ENCODE measurements around the gene HOPX.
"Not testable (repeated sequence)": the region's sequence is repeated elsewhere in the genome, so short reads cannot be mapped to it uniquely, and the experiment has no call there.

HOPX gene

GRCh38 chr4:56681158-56681852 lies at the start of gene HOPX:
TSS of gene HOPX (minus strand) at chr4:56681296. CDS start at chr4:56657816, 23,480 bp downstream.
- DNase-seq (ENCODE audit: low read depth in 3 of 3, low spot score in 1 of 3), result peak in 1 of 3 donors; percentile 25

GRCh38 chr4:56730097-56730496 lies 49.0 kb upstream of the HOPX start:
- no peak for DNase-seq (ENCODE audit: low read depth in 3 of 3, low spot score in 1 of 3)

- DNase-seq (ENCODE audit: low read depth in 3 of 3, low spot score in 1 of 3), result no peak
Measured at GRCh38 chr4:56728512-56728911, 47.4 kb upstream of the HOPX start.

DNA sequence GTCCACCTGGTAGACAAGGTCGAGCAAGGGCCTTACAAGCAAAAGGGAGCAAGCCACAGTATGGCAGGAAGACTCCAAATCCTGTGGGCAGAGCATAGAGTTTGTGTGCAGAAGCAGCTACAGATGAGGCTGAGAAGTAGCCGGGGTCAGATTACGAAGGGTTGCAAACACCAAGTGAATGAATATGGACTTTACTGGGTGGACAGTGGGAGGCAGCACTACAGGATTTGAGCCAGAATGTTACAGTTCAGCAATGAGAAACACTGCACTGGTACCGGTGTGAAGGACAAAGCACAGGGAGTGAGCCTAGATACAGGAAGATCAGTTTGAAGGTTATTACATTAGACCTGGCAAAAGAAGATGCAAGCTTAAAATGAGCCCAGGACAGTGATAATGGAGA lies 46.1 kb upstream of the HOPX start:
- no peak for DNase-seq (ENCODE audit: low read depth in 3 of 3, low spot score in 1 of 3)

- not testable (repeated sequence) for DNase-seq (ENCODE audit: low read depth in 3 of 3, low spot score in 1 of 3)
Measured at GRCh38 chr4:56726593-56726992, 45.5 kb upstream of the HOPX start.

DNA sequence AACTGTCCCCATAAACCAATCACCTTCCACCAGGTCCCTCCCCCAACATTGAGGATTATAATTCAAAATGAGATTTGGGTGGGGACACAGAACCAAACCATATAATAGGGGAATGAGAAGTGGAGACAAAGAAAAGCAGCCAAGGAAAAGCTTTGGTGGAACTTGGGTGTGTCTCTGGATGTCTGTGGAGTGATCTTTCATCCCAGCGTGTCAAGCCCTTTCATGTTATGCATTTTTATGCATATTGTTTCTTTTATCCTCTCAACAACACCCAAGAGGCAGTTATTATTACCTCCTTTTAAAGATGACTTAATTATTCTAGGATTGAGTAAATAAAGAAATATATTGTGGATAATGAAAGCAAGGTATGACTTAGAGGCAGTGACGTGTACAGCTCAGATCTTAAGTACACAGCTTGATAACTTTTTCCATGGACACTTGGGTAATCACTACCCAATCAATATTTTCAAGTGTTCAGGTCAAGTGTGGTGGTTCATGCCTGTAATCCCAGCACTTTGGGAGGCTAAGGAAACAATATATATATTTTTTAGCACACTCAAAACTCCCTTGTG lies 42.6 kb upstream of the HOPX start:
- no peak for DNase-seq (ENCODE audit: low read depth in 3 of 3, low spot score in 1 of 3)

- no peak for DNase-seq (ENCODE audit: low read depth in 3 of 3, low spot score in 1 of 3)
Measured at GRCh38 chr4:56723201-56723605, 42.1 kb upstream of the HOPX start.

DNA sequence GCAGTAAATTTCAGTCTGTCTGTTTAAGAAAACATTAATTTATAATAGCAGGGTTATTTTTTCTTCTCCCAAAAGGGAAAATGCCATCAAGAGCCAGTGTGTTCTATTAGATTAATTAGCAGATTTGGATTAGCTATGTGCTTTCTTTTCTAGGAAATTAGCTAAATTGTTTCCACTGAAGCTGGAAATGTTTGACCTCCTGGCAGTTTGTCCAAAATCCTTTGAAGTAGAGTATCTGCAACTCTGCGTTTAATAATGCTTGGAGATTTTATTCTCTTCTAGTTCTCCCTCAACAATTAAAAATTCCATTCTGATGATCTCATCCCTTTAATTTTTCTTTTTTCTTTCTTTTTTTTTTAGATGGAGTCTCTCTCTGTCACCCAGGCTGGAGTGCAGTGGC lies 27.1 kb upstream of the HOPX start:
- DNase-seq (ENCODE audit: low read depth in 3 of 3, low spot score in 1 of 3), result no peak

- no peak for DNase-seq (ENCODE audit: low read depth in 3 of 3, low spot score in 1 of 3)
Measured at GRCh38 chr4:56705966-56706365, 24.9 kb upstream of the HOPX start.

DNA sequence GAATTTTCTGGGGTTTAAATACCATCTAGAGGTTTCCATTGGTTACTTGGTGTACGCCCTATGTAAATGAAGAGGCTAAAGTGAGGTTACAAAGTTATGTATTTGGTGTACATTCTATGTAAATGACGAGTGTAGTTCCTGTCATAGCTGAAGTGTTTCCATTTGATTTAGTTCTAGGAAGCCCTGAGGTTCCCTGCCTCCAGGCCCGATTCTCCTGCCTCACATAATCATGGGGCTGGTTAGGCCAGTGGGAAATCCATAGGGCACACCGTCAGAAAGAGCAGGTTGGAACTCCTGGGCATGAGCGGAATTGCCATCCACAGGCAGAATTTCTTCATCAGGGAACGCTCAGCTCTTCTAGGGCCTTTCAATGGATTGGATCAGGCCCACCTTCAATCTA lies 24.2 kb upstream of the HOPX start:
- no peak for DNase-seq (ENCODE audit: low read depth in 3 of 3, low spot score in 1 of 3)

GRCh38 chr4:56704089-56704871 lies 23.2 kb upstream of the HOPX start:
- no peak for DNase-seq (ENCODE audit: low read depth in 3 of 3, low spot score in 1 of 3)

GRCh38 chr4:56703378-56703777 lies 22.3 kb upstream of the HOPX start:
- no peak for DNase-seq (ENCODE audit: low read depth in 3 of 3, low spot score in 1 of 3)

DNA sequence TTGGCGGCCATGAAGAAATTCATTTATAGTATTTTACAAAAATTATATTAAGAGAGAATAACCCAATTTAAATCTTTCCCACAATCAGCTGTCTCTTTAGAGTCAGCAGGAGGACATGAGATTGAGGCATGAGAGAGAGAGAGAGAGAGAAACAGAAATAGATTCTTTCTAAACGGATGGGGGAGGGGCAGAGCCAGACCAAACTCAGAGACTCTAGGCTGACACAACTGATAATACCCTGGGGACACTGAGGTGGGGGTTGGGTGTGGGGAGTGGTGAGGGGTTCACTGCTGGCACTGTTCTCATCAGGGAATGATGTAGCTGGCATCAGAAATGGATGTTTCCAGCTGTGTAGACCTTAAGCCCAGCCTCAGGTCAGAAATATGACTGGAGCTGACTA lies 20.5 kb upstream of the HOPX start:
- no peak for DNase-seq (ENCODE audit: low read depth in 3 of 3, low spot score in 1 of 3)

DNA sequence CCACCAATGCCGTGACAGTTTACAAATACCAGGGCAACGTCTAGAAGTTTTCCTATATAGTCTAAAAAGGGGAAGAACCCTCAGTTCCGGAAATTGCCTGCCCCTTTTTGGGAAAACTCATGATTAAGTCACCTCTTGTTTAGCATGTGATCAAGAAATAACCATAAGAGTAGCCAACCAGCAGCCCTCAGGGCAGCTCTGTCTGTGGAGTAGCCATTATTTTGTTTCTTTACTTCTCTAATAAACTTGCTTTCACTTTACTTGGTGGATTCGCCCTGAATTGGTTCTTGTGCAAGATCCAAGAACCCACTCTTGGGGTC lies 20.0 kb upstream of the HOPX start:
- no peak for DNase-seq (ENCODE audit: low read depth in 3 of 3, low spot score in 1 of 3)

DNA sequence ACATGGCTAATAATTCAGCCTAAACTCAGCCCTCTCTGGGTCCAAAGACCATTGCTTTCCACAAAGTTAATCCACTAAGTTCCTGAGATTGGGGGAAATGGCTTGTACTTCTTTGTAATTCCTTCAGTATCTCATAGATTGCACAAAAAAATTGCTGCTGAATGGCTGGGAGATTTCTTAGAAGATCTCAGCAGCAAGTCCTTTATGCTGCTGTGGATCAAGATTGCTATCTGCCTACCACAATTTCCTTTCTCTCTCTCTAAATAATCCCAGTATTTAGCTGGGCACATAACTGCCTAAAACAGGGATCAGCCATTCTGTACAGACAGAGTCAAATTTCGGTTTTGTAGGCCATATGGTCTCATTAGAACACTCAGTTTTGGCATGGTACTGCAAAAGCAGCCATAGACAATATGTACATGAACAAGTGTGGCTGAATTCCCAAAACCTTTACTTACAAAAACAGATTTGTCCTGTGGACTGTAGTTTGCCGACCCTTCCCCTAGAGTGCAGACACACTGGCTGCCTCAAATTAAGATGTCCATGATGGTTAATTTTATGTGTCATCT lies 18.5 kb upstream of the HOPX start:
- DNase-seq (ENCODE audit: low read depth in 3 of 3, low spot score in 1 of 3), result no peak

DNA sequence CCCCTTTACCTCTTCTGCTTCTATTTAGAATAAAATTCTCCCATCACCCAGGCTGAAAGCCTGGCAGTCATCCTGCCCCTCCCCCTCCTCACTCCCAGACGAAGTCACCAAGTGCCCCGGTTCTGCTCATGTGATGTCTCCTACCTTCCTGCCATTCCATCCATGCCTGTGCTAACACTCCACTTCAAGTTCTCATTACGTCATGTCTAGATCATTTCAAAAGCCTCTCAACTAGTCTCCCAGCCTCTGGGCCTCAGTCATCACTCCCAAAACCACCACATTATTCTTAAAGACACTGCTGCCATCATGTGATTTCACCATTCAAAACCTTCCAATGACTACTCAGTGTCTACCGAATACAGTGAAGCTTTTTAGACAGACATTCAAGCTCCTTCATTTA lies 17.2 kb upstream of the HOPX start:
- DNase-seq (ENCODE audit: low read depth in 3 of 3, low spot score in 1 of 3), result no peak

- no peak for DNase-seq (ENCODE audit: low read depth in 3 of 3, low spot score in 1 of 3)
Measured at GRCh38 chr4:56696056-56696455, 15.0 kb upstream of the HOPX start.

- DNase-seq (ENCODE audit: low read depth in 3 of 3, low spot score in 1 of 3), result not testable (repeated sequence)
Measured at GRCh38 chr4:56693476-56693875, 12.4 kb upstream of the HOPX start.

DNA sequence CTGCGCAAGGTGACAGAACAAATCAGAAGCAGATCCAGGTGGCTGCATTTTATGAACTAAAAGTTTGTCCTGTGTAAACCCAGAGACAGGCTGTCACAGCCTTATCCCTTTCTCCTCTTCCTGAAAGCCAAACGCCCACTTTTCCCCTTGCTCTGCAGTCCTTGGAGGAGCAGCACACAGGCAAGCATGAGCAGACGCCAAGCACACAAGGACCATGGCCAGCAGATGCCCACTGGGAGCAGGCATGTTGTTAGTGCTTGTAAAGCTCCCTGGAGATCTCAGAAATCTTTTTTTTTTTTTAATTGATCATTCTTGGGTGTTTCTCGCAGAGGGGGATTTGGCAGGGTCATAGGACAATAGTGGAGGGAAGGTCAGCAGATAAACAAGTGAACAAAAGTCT lies 11.5 kb upstream of the HOPX start:
- no peak for DNase-seq (ENCODE audit: low read depth in 3 of 3, low spot score in 1 of 3)

- no peak for DNase-seq (ENCODE audit: low read depth in 3 of 3, low spot score in 1 of 3)
Measured at GRCh38 chr4:56691425-56691824, 10.3 kb upstream of the HOPX start.

GRCh38 chr4:56690393-56690792 lies 9.3 kb upstream of the HOPX start:
- DNase-seq (ENCODE audit: low read depth in 3 of 3, low spot score in 1 of 3), result no peak

Measured in stimulated activated CD4-positive, alpha-beta T cell treated with anti-CD3 and anti-CD28 coated beads, TNF-alpha, amount 100 ng/mL, for 1 hour (primary cell).